C4-2B (cell line): ENCODE data around the gene BMAL1.

Experiments used
- ZFX ChIP-seq: fragments of 450-650 bp; IDR thresholded peaks from 2 replicates; pipeline ENCODE4 v1.6.1; 2017
- TF ChIP-seq, protein P1 (sequence below): fragments of 450-650 bp; conservative IDR thresholded peaks from 2 replicates; pipeline ENCODE4 v1.5.1; 2017; ENCODE audit warnings: mild to moderate bottlenecking

DNA sequence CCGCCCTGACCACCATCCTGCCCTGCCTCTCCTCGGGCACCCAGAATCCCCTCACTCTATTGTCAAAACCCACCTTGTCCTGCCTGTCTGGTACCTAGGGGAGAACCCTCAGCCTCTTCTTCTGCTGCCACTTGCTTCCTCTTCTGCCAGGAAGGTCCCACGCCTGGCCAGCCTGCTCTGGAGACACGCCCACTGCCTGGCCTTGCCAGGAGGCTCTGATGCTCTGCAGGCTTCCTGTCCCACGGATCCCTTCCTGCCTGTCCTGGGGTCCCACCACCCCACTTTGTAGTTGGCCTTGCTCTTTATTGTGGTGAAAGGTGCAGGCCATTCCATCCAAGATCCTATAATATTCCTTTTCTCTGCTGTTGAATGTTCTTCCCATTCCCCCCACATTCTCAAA, 63.4 kb downstream of the BMAL1 start:
- TF ChIP-seq, protein P1, sequence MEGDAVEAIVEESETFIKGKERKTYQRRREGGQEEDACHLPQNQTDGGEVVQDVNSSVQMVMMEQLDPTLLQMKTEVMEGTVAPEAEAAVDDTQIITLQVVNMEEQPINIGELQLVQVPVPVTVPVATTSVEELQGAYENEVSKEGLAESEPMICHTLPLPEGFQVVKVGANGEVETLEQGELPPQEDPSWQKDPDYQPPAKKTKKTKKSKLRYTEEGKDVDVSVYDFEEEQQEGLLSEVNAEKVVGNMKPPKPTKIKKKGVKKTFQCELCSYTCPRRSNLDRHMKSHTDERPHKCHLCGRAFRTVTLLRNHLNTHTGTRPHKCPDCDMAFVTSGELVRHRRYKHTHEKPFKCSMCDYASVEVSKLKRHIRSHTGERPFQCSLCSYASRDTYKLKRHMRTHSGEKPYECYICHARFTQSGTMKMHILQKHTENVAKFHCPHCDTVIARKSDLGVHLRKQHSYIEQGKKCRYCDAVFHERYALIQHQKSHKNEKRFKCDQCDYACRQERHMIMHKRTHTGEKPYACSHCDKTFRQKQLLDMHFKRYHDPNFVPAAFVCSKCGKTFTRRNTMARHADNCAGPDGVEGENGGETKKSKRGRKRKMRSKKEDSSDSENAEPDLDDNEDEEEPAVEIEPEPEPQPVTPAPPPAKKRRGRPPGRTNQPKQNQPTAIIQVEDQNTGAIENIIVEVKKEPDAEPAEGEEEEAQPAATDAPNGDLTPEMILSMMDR, result no peak
- TF ChIP-seq ZFX, result no peak
